Adipocyte (in vitro differentiated cells): Measurements from ENCODE around the gene TUBB4A.
A peak's percentile ranks its signal among the peaks of the same experiment; 100 is the strongest.

Source experiments
- DNase-seq: peaks from one replicate; pipeline ENCODE4 v3.0.0-alpha.2; 2015; ENCODE audit warnings: low read depth
- H3K27me3 ChIP-seq: replicated peaks from 2 replicates; pipeline ENCODE4 v1.7.0; 2013; ENCODE audit warnings: mild to moderate bottlenecking, low read length, moderate library complexity; ENCODE audit not compliant: control insufficient read depth, insufficient read depth
- H3K36me3 ChIP-seq: 2 replicates; pipeline ENCODE4 v1.7.0; 2013; ENCODE audit warnings: low read length, mild to moderate bottlenecking, moderate library complexity; ENCODE audit not compliant: control insufficient read depth, insufficient read depth, severe bottlenecking
- H3K4me1 ChIP-seq: 2 replicates; pipeline ENCODE4 v1.7.0; 2013; ENCODE audit warnings: mild to moderate bottlenecking, low read length, moderate library complexity; ENCODE audit not compliant: control insufficient read depth, insufficient read depth
- H3K4me3 ChIP-seq: 2 replicates; pipeline ENCODE4 v1.7.0; 2013; ENCODE audit warnings: mild to moderate bottlenecking, low read length, moderate library complexity
- H3K9ac ChIP-seq: 2 replicates; pipeline ENCODE4 v1.7.0; 2013; ENCODE audit warnings: mild to moderate bottlenecking, low read length, moderate library complexity
- H3K9me3 ChIP-seq: 2 replicates; pipeline ENCODE4 v1.7.0; 2013; ENCODE audit warnings: mild to moderate bottlenecking, low read length, moderate library complexity; ENCODE audit not compliant: control insufficient read depth

Gene TUBB4A

DNA sequence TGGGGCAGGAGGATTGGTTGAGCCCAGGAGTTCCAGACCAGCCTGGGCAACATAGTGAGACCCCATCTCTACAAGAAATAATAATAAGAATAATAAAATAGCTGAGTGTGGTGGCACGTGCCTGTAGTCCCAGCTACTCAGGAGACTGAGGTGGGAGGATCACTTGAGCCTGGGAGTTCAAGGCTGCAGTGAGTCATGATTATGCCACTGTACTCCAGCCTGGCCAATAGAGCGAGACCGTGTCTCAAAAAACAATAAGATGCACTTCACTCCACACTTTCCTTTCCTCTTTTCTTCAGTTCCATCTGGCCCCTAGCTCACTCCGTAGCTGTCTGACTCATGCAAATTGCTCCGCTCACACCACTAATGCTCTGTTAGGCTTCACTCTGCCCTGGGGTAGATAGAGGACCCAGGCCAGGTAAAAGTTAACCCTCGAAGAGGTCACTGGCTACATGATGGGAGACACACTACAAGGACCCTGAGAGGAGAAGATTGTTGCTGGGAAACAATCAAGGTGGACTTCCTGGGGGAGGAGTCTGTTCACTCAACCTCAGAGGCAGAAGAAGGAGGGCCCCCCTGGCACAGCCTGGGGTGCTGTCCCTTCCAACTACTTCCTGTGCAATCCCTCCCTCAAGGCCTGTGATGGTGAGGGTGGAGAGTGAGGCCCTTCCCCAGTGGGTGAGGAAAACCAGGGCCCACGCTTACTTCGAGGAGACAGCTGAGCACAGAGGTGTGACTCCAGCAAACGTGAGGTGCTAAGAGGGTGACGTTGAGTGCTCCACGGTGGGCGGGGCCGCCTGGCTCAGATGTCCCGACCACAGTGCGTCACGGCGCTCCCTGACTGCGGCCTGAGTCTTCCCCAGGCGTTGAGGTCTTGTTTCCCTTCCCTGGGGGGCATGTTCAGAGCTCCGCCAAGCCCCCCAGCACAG is 19.9 kb upstream of the TUBB4A start:
- no peaks in the 10 kb centered on the region for H3K27me3 ChIP-seq
- no peaks in the 10 kb centered on the region for H3K9me3 ChIP-seq
- H3K4me1 ChIP-seq: peaks cover 5% of the 10 kb centered on the region
- no peak overlapping the region for H3K4me3 ChIP-seq
- no peaks in the 10 kb centered on the region for H3K36me3 ChIP-seq
- no peak overlapping the region for H3K9ac ChIP-seq
- no peak for DNase-seq

DNA sequence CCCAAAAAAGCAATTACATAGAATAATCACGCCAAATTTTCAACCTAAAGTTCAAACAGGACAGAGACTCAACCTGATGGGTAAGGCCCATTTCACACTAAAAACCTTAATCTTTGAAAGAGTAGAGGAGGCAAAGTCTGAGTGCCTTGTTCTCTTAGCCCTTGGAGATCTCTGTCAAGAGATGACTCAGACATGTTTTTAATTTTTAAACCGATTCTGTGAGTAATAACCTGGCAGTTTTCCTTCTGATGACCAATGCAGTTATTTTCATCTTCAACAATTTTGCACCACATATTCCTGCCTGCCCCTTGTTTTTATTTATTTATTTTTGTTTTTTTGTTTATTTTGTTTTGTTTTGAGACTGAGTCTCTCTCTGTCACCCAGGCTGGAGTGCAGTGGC is 17.2 kb upstream of the TUBB4A start:
- no peak overlapping the region for H3K4me3 ChIP-seq
- no peaks in the 10 kb centered on the region for H3K27me3 ChIP-seq
- H3K9me3 ChIP-seq: no peaks in the 10 kb centered on the region
- H3K4me1 ChIP-seq: peaks cover 5% of the 10 kb centered on the region
- DNase-seq: peak; percentile 79
- H3K36me3 ChIP-seq: no peaks in the 10 kb centered on the region
- H3K9ac ChIP-seq: no peak overlapping the region

DNA sequence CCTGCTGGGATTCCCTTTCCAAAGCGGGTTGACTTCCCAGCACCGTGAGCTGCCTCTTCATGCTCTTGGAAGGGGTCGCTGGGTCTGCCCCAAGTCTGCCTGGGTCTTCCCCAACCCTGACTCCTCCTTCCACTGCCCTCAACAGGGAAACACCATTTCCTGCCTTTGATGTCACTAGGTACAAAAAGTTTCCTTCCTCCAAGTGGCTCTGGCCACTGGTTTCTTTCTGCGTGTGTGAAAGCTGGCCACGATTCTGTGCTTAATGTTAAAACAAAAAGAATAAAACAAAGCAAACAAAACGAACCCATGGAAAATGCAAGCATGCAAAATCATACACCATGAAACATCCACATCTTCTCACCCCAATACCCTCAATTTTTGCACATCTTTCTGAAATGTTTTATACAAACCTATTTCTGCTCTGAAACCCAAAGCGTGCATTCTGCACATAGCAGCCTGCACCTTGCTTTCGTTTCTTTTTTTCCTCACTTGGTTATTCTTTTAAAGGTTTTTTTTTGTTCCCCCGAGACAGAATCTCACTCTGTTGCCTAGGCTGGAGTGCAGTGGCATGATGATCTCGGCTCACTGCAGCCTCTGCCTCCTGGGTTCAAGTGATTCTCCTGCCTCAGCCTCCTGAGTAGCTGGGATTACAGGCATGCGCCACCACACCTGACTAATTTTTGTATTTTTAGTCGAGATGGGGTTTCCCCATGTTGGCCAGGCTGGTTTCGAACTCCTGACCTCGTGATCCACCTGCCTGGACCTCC is 16.2 kb upstream of the TUBB4A start:
- Histone ChIP-seq H3K27me3 (no peaks in the 10 kb centered on the region), H3K9me3 (no peaks in the 10 kb centered on the region), H3K4me1 (peaks cover 5% of the 10 kb centered on the region), H3K9ac (no peak overlapping the region), H3K4me3 (no peak overlapping the region), H3K36me3 (no peaks in the 10 kb centered on the region)
- DNase-seq: no peak

DNA sequence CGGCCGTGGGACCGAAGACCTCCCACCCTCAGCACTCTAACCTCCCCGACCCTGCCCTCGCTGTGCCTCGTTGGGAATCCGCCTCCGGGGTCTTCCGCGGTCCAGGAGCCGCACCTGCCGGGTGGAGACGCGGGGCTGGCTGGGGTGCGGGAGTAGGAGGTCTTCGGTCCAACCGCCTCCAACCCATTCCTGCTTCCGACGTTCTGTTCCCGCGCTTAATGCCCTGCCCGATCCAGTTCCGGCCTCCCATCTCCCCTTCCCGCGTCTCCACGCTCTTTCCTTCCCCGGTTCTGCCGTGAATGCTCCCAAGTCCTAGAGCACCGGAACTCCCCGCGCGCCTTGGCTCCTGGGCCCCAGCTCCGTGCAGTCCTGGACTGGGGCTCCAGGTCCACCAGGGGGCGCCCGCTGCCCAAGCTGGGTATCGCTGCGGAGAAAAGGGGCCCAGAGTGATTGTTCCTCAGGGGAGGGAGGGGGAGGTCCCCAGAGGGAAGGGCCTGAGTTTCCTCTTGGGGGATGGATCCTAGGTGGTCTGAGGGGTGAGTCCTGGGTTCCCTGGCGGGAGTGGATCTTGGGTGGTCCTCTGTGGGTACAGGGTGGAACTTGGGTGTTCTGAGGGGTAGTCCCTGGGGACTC is 14.7 kb upstream of the TUBB4A start:
- peaks cover 5% of the 10 kb centered on the region for H3K4me1 ChIP-seq
- H3K9ac ChIP-seq: peak overlapping the region; percentile 82
- H3K36me3 ChIP-seq: no peaks in the 10 kb centered on the region

DNA sequence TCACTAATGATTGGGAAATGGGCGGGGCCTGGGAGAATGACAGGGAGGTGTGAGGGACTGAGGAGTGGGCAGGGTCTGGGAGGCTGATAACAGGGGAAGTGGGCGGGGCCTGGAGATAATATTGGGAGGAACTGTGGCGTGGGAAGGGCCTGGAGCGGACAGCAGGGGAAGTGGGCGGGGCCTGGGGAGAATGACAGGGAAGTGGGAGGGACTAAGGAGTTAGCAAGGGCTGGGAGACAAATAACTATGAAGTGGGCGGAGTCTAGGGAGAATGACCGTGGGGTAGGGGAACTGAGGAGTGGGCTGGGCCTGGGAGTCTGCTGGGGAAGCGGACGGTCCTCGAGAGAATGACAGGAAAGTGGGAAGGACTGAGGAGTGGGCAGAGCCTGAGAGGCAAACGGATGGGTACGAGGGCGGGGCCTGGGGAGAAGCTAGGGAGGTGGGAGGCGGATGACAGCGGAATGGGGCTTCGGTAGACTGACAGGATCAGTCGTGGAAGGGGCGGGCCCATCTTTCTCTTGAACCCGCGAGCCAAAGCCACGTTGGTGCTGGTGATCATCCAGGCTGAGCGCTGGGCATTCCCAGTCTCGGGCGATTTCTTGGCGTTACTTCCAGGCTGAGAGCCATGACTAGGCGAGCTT is 14.0 kb upstream of the TUBB4A start:
- peak overlapping the region; percentile 82 for H3K9ac ChIP-seq

More for the DNA sequence above, 14.7 kb upstream of the TUBB4A start:
- DNase-seq: peak; percentile 97
- Histone ChIP-seq H3K4me3 (peak overlapping the region; percentile 83), H3K9me3 (no peaks in the 10 kb centered on the region), H3K27me3 (no peaks in the 10 kb centered on the region)

DNA sequence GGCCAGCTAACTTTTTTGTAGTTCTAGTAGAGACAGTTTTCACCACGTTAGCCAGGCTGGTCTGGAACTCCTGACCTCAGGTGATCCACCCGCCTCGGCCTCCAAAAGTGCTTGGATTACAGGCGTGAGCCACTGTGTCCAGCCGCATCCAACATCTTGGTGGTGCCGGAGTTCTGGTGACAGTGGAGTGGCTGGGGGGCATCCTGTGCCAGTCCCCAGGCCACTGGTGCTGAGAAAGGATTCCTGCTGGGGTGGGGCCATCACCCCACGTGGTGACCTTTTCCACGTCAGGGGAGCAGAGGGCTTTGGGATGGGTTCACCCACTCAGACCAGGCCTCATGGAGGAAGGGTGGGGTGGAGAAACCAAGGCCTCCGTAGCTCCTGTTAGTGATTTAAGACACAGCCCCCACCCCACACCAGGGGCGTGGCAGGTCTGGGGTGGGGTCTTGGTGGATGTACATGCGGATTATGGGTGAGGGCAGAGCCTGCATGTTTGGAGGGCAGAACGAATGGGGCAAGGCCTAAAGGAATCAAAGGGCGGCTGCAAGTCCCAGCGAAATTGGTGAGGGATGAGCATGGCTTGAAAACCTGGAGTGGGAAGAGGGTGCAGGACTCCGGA is 12.9 kb upstream of the TUBB4A start:
- no peaks in the 10 kb centered on the region for H3K36me3 ChIP-seq
- DNase-seq: no peak
- peaks cover 5% of the 10 kb centered on the region for H3K4me1 ChIP-seq
- no peaks in the 10 kb centered on the region for H3K27me3 ChIP-seq
- H3K9ac ChIP-seq: no peak overlapping the region
- H3K4me3 ChIP-seq: no peak overlapping the region
- H3K9me3 ChIP-seq: no peaks in the 10 kb centered on the region

More for the DNA sequence above, 14.0 kb upstream of the TUBB4A start:
- Histone ChIP-seq H3K4me1 (peaks cover 5% of the 10 kb centered on the region), H3K4me3 (peak overlapping the region; percentile 83), H3K9me3 (no peaks in the 10 kb centered on the region), H3K36me3 (no peaks in the 10 kb centered on the region), H3K27me3 (no peaks in the 10 kb centered on the region)
- DNase-seq: peak; percentile 97

DNA sequence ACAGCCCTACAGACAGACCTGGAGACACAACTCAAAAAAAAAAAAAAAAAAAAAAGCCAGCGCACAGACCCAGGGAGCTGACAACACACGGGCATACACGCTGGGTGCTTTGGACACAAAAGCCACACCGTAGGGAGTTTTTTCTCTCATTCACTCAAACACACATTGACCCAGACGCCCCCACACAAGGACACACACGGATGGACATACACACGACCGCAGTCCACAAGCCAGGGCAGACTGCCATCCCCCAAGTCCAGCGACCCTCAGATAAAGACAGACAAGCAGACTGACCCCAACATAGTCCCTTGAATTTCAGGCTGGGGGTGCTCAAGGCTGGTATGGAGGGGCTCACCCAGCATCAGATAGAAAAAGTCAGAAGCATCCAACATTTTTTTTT is 12.0 kb upstream of the TUBB4A start:
- H3K9ac ChIP-seq: no peak overlapping the region
- H3K27me3 ChIP-seq: no peaks in the 10 kb centered on the region
- no peak for DNase-seq
- no peaks in the 10 kb centered on the region for H3K36me3 ChIP-seq
- no peaks in the 10 kb centered on the region for H3K4me1 ChIP-seq
- no peak overlapping the region for H3K4me3 ChIP-seq
- no peaks in the 10 kb centered on the region for H3K9me3 ChIP-seq

DNA sequence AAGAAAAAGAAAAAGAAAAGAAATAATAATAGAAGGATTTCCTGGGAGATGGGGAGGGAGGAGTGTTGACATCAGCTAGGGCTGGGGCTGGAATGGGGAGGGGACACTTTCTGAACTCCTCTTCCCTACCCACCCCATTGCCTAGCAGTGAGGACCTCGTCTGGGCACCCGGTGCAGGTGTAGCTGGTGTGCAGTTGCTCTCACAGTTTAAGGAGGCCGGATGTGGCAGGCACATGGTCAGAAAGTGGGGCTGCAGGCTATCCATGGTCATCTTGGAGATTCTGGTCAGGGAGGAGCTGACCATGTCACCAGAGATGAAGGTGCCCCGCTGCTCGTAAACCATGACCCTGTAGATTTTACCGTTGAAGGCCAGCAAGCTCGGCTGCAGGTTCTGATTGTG is 8.5 kb upstream of the TUBB4A start:
- DNase-seq: no peak
- Histone ChIP-seq H3K9ac (no peak overlapping the region), H3K9me3 (no peaks in the 10 kb centered on the region), H3K4me3 (no peak overlapping the region), H3K4me1 (no peaks in the 10 kb centered on the region), H3K27me3 (no peaks in the 10 kb centered on the region), H3K36me3 (no peaks in the 10 kb centered on the region)

DNA sequence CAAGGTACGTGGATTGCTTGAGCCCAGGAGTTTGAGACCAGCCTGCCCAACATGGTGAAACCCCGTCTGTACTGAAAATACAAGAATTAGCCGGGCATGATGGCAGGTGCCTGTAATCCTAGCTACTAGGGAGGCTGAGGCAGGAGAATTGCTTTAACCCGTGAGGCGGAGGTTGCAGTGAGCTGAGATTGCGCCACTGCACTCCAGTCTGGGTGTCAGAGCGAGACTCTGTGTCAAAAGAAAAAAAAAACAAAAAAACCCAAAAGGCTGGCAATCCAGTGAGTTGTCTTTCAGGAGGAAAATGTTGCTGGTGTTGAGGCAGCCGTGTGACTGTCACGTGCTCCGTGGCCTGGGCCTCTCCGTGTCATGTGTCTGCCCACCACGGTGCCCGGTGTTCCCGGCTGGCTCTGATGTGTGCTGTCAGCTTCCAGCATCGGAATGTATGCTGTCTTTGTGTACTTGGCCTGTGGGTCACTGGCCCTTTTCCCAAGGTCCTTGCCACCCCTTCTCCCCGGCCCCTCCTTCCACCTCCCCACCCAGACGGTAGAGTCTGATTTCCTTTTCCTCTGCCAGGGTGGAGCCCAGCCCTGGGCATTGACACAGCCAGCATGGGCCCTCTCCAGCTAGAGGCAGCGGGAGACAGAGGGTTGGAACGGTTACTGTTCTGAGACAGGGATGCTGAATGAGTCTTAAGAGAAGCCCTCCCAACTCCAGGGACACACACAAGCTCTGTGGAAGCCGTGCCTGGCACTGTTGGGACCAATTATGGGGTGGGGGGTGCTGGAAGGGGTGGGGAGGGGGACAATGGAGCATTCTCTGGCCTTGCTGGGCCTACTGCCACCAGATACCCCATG is 7.2 kb upstream of the TUBB4A start:
- no peaks in the 10 kb centered on the region for H3K27me3 ChIP-seq
- no peaks in the 10 kb centered on the region for H3K36me3 ChIP-seq
- no peak overlapping the region for H3K9ac ChIP-seq
- H3K4me3 ChIP-seq: no peak overlapping the region
- DNase-seq: no peak
- no peaks in the 10 kb centered on the region for H3K4me1 ChIP-seq
- no peaks in the 10 kb centered on the region for H3K9me3 ChIP-seq
